ENCODE measurements around the gene GREM1.

DNA sequence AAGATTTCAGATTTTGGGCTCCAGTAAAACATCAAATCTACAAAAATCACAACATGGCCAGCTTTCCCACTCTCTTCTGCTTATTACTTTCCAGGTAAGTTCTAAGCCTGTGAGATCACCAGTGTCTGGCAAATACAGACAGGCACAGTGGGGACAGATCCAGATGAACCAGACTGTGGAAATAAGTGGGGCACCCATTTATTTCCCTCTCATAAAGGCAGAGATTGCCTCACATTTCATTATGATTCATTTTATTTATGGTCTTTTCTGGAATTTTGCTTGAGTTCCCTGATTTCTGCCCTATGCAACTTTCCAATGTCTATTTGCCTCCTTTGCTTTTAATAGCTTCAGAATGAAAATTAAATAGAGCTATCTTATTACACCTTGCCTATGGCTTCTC lies 66.8 kb downstream of the GREM1 start:
- TF ChIP-seq, protein P1, sequence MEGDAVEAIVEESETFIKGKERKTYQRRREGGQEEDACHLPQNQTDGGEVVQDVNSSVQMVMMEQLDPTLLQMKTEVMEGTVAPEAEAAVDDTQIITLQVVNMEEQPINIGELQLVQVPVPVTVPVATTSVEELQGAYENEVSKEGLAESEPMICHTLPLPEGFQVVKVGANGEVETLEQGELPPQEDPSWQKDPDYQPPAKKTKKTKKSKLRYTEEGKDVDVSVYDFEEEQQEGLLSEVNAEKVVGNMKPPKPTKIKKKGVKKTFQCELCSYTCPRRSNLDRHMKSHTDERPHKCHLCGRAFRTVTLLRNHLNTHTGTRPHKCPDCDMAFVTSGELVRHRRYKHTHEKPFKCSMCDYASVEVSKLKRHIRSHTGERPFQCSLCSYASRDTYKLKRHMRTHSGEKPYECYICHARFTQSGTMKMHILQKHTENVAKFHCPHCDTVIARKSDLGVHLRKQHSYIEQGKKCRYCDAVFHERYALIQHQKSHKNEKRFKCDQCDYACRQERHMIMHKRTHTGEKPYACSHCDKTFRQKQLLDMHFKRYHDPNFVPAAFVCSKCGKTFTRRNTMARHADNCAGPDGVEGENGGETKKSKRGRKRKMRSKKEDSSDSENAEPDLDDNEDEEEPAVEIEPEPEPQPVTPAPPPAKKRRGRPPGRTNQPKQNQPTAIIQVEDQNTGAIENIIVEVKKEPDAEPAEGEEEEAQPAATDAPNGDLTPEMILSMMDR (IDR thresholded peaks at IDR 0.05) = no peak
- no peak for TF ChIP-seq POLR2A (IDR thresholded peaks at IDR 0.05)
- TF ChIP-seq POLR2AphosphoS5 (IDR thresholded peaks at IDR 0.05) = no peak

Measured in upper lobe of left lung (tissue), 4 donors.